B cell (primary cell): Measurements from ENCODE around the gene PSMD11. TPM values are rescaled to one million over a fixed set of nuclear protein-coding genes. Genes with fewer than 3 reads are reported as not detected.
"Not testable (repeated sequence)": the region's sequence is repeated elsewhere in the genome, so short reads cannot be mapped to it uniquely, and the experiment has no call there.

Source experiments
- ATAC-seq: fragments of 200-7000 bp; cut with Tn5 transposase; one replicate; pipeline ENCODE4 v1.10.0; 2021; ENCODE audit warnings: low read depth, mild to moderate bottlenecking, moderate number of reproducible peaks, moderate library complexity
- CTCF ChIA-PET: fragments of 350-600 bp; sonication (Branson Sonifier 250); formaldehyde crosslinking; loops from one replicate; lab custom pipeline; 2021; ENCODE audit warnings: antibody characterized with exemption, inconsistent platforms; lab: Charles Lee
- POLR2A ChIA-PET: fragments of 350-600 bp; sonication (Branson Sonifier 250); formaldehyde crosslinking; loops from one replicate; lab custom pipeline; 2021; ENCODE audit warnings: antibody characterized with exemption; lab: Charles Lee
- DNase-seq: peaks from one replicate; pipeline ENCODE4 v3.0.0; 2013
- H2AFZ ChIP-seq: 2 replicates; pipeline ENCODE4 v1.6.1; 2012; ENCODE audit warnings: mild to moderate bottlenecking, low read depth, low read length; ENCODE audit not compliant: insufficient read depth, poor library complexity, severe bottlenecking
- H3K27ac ChIP-seq, 2 donors: 1 replicate in 1 of 2; 2 replicates in 1 of 2; pipeline ENCODE4 v1.5.1; 2012 to 2013; ENCODE audit warnings: low read length in 2 of 2, mild to moderate bottlenecking in 2 of 2, moderate library complexity in 1 of 2
- H3K27me3 ChIP-seq, 4 experiments: fragments of 200-600 bp in 1 of 4; sonication (generic) in 1 of 4; replicated peaks in 1 of 4; 1 replicate in 2 of 4; 2 replicates in 2 of 4; pipeline versions ENCODE4 v1.6.1 to v1.7.0; 2013 to 2016; ENCODE audit warnings: low read length in 3 of 4, mild to moderate bottlenecking in 2 of 4, mixed read lengths in 1 of 4, moderate library complexity in 1 of 4; ENCODE audit not compliant: insufficient read depth in 4 of 4, control insufficient read depth in 3 of 4; ENCODE audit errors: control extremely low read depth in 1 of 4
- H3K36me3 ChIP-seq, 2 experiments: replicated peaks in 1 of 2; 1 replicate in 1 of 2; 2 replicates in 1 of 2; pipeline versions ENCODE4 v1.6.1 to v1.7.1; 2013; ENCODE audit warnings: low read length in 1 of 2; ENCODE audit not compliant: insufficient read depth in 2 of 2, control insufficient read depth in 1 of 2; ENCODE audit errors: control extremely low read depth in 1 of 2, extremely low read depth in 1 of 2
- H3K4me1 ChIP-seq, 2 donors: fragments of 200-600 bp in 1 of 2; sonication (generic) in 1 of 2; 1 replicate in 1 of 2; 2 replicates in 1 of 2; pipeline versions ENCODE4 v1.5.1 to v1.6.1; 2013 to 2017; ENCODE audit warnings: low read length in 2 of 2; ENCODE audit not compliant: control insufficient read depth in 2 of 2, insufficient read depth in 2 of 2
- H3K4me2 ChIP-seq: replicated peaks from 2 replicates; pipeline ENCODE3; 2012; ENCODE audit warnings: mild to moderate bottlenecking, low read depth, low read length; ENCODE audit not compliant: poor library complexity, severe bottlenecking
- H3K4me3 ChIP-seq, 5 experiments: fragments of 200-600 bp in 1 of 5; sonication (generic) in 1 of 5; 1 replicate in 3 of 5; 2 replicates in 2 of 5; pipeline versions ENCODE4 v1.5.1 to v1.7.0; 2011 to 2016; ENCODE audit warnings: low read length in 4 of 5, mild to moderate bottlenecking in 4 of 5, low read depth in 2 of 5, control low read depth in 1 of 5, moderate library complexity in 1 of 5; ENCODE audit not compliant: insufficient read depth in 1 of 5; ENCODE audit errors: control extremely low read depth in 1 of 5, extremely low read depth in 1 of 5
- H3K79me2 ChIP-seq: fragments of 200-600 bp; sonication (generic); one replicate; pipeline ENCODE4 v1.6.0; 2016; ENCODE audit warnings: low read length; ENCODE audit not compliant: control insufficient read depth, insufficient read depth
- H3K9ac ChIP-seq: fragments of 200-600 bp; sonication (generic); 2 replicates; pipeline ENCODE4 v1.6.1; 2017; ENCODE audit warnings: mild to moderate bottlenecking, low read length, moderate library complexity
- H3K9me3 ChIP-seq, 3 donors: one replicate each; pipeline versions ENCODE4 v1.6.1 to v1.7.1; 2013; ENCODE audit warnings: low read length in 2 of 3; ENCODE audit not compliant: control insufficient read depth in 2 of 3, insufficient read depth in 1 of 3; ENCODE audit errors: control extremely low read depth in 1 of 3
- H4K20me1 ChIP-seq: 2 replicates; pipeline ENCODE4 v1.6.0; 2012; ENCODE audit warnings: mild to moderate bottlenecking, low read length; ENCODE audit not compliant: insufficient read depth, control insufficient read depth, poor library complexity, severe bottlenecking
- H3K27ac Mint-ChIP-seq: one replicate; pipeline ENCODE4 v1.8.0; 2021; ENCODE audit warnings: mixed read lengths
- H3K27me3 Mint-ChIP-seq: one replicate; pipeline ENCODE4 v1.8.0; 2021; ENCODE audit warnings: mixed read lengths
- H3K4me1 Mint-ChIP-seq: one replicate; pipeline ENCODE4 v1.8.0; 2021; ENCODE audit warnings: mixed read lengths
- H3K4me3 Mint-ChIP-seq: one replicate; pipeline ENCODE4 v1.8.0; 2021; ENCODE audit warnings: mixed read lengths
- H3K9me3 Mint-ChIP-seq: one replicate; pipeline ENCODE4 v1.8.0; 2022; ENCODE audit warnings: mixed read lengths; ENCODE audit not compliant: insufficient read depth
- EZH2 ChIP-seq: IDR thresholded peaks from 2 replicates; pipeline ENCODE4 v1.6.1; 2012; ENCODE audit warnings: borderline replicate concordance, low read depth, mild to moderate bottlenecking, moderate library complexity, low read length; ENCODE audit not compliant: insufficient read depth, poor library complexity, severe bottlenecking
- WGBS: methylation state at CpG from one replicate; pipeline ENCODE4 v1.1.5; 2013; ENCODE audit warnings: missing lambda C conversion rate; ENCODE audit not compliant: insufficient coverage; 5-methylcytosine and 5-hydroxymethylcytosine counted together
- intact Hi-C: fragments of 100-400 bp; cut with micrococcal nuclease; formaldehyde crosslinking; loops from one replicate; pipeline ENCODE4 v1.10.0; 2022
- polyA plus RNA-seq: library from polyadenylated mRNA; depleted of rRNA; stranded (reverse); fragments of >200 nt; gene quantifications from 2 replicates; pipeline ENCODE4 v1.2.3, GENCODE V29; 2012
- total RNA-seq, 2 donors: library from RNA; stranded (reverse); fragments of 120-200 nt in 1 of 2; gene quantifications; 1 replicate in 1 of 2; 2 replicates in 1 of 2; pipeline versions ENCODE4 v1.2.3 to v1.2.4, GENCODE V29; 2013 to 2022
- TF ChIP-seq, protein P1 (sequence below): fragments of 200-600 bp; IDR thresholded peaks from one replicate; pipeline ENCODE4 v1.8.0; 2022; ENCODE audit warnings: antibody characterized with exemption, mild to moderate bottlenecking

PSMD11 gene
- total and polyA plus RNA-seq, 2 donors (not counting 1 experiment from before 2014, with no cell fraction given): 23.8 to 73.4 TPM

DNA sequence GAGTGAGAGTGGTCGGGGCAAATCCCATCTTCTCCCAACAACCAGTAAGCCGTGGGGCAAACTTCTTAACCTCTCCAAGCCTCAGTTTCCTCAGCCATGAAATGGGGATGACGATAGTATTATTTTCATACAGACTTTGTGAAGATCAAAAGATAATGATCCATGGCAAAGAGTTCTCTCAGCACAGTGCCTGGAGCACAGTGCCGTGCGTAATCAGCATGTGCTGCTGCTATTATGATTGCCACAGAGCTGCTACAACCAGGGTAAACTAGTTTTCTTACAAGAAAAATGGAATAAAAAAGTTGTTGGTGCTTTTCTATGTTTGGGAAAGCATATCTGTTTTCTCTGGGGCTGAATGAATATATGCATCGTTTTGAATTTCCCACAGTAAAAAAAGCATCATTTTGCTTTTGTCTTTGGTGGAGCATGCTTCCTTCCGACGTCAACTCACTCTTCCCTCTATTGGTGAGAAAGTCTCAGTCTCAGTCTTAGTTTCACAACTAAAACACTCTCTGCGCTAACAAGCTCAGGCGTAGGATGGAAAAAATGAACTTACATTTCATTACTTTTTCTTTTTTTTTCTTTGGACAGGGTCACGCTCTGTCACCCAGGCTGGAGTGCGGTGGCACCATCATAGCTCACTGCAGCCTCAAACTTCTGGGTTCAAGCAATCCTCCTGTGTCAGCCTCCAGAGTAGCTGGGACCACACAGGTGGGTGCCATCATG, 79.7 kb downstream of the PSMD11 start:
- H3K79me2 ChIP-seq: no peaks in the 10 kb centered on the region
- 38% methylated on average over 6 of the region's 12 CpGs for WGBS
- ChIA-PET POLR2A (interaction anchor here (0.6 to 2.1 kb wide), 12 partner anchors 9 to 1764 kb away, joined by 3 to 13 read pairs (median 6); partner anchors contain the start of gene CDK5R1), CTCF (interaction anchor here (0.7 to 4.5 kb wide), 14 partner anchors 10 to 135 kb away, joined by 3 to 74 read pairs (median 4); partner anchors contain the start of genes CDK5R1 and PSMD11)
- H3K27me3 ChIP-seq: no peaks in the 10 kb centered on the region
- ATAC-seq: peak; percentile 40
- H4K20me1 ChIP-seq: no peaks in the 10 kb centered on the region
- no peaks in the 10 kb centered on the region for H3K27me3 Mint-ChIP-seq
- peak overlapping the region in 3 of 5 experiments; percentile 9 to 41 (median 20) for H3K4me3 ChIP-seq
- no peaks in the 10 kb centered on the region for H3K9me3 Mint-ChIP-seq
- H3K4me1 ChIP-seq: peaks cover 68 to 82% of the 10 kb centered on the region in 2 donors
- peaks cover 73% of the 10 kb centered on the region for H3K4me1 Mint-ChIP-seq
- peak overlapping the region; percentile 82 for H3K4me3 Mint-ChIP-seq
- H3K27ac ChIP-seq: peak overlapping the region; percentile 89 to 94
- no peaks in the 10 kb centered on the region for H3K36me3 ChIP-seq
- H3K9ac ChIP-seq: peak overlapping the region; percentile 52
- peak; percentile 83 for DNase-seq
- H3K27ac Mint-ChIP-seq: peak overlapping the region; percentile 90
- TF ChIP-seq, protein P1, sequence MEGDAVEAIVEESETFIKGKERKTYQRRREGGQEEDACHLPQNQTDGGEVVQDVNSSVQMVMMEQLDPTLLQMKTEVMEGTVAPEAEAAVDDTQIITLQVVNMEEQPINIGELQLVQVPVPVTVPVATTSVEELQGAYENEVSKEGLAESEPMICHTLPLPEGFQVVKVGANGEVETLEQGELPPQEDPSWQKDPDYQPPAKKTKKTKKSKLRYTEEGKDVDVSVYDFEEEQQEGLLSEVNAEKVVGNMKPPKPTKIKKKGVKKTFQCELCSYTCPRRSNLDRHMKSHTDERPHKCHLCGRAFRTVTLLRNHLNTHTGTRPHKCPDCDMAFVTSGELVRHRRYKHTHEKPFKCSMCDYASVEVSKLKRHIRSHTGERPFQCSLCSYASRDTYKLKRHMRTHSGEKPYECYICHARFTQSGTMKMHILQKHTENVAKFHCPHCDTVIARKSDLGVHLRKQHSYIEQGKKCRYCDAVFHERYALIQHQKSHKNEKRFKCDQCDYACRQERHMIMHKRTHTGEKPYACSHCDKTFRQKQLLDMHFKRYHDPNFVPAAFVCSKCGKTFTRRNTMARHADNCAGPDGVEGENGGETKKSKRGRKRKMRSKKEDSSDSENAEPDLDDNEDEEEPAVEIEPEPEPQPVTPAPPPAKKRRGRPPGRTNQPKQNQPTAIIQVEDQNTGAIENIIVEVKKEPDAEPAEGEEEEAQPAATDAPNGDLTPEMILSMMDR: no peak
- TF ChIP-seq EZH2: no peak
- intact Hi-C loops: loop anchor here (1.0 to 5.0 kb wide), 4 partner anchors 21 to 83 kb away; no protein-coding TSS in a partner anchor
- peaks cover 0 to 4% (median 0%) of the 10 kb centered on the region in 3 donors for H3K9me3 ChIP-seq
- H3K4me2 ChIP-seq: peak overlapping the region; percentile 74
- no peak overlapping the region for H2AFZ ChIP-seq

- not testable (repeated sequence) for H3K27ac Mint-ChIP-seq, ATAC-seq, H3K79me2 ChIP-seq, H3K27me3 Mint-ChIP-seq, H4K20me1 ChIP-seq, H3K36me3 ChIP-seq, H3K9me3 ChIP-seq, H2AFZ ChIP-seq, H3K9me3 Mint-ChIP-seq, DNase-seq, H3K27me3 ChIP-seq
- Mint-ChIP-seq H3K4me1 (peaks cover 71% of the 10 kb centered on the region), H3K4me3 (peak overlapping the region; percentile 82)
- ChIA-PET POLR2A (interaction anchor here (0.6 to 2.1 kb wide), 5 partner anchors 9 to 1764 kb away, joined by 3 to 13 read pairs (median 4); no protein-coding TSS in a partner anchor), CTCF (interaction anchor here (0.7 to 4.5 kb wide), 12 partner anchors 9 to 131 kb away, joined by 3 to 74 read pairs (median 3); partner anchors contain the start of genes CDK5R1 and PSMD11)
- intact Hi-C loops: loop anchor here (5.0 kb wide), 1 partner anchor 83 kb away; no protein-coding TSS in a partner anchor
- peak overlapping the region; percentile 89 to 94 for H3K27ac ChIP-seq
- peak overlapping the region; percentile 74 for H3K4me2 ChIP-seq
- peak overlapping the region; percentile 52 for H3K9ac ChIP-seq
- peak overlapping the region in 2 of 5 experiments; percentile 17 to 41 for H3K4me3 ChIP-seq
- 63% methylated on average over 6 of the region's 6 CpGs for WGBS
- H3K4me1 ChIP-seq: peaks cover 65 to 82% of the 10 kb centered on the region in 2 donors
Measured at GRCh38 chr17:32524553-32524880, 80.2 kb downstream of the PSMD11 start.
